NCI-H2107 (cell line): ENCODE data around the gene APOM.

Source experiments
- DNase-seq: peaks from one replicate; lab custom pipeline; 2025; lab: John Stamatoyannopoulos, UW

APOM gene

GRCh38 chr6:31658983-31659648, 3.4 kb downstream of the APOM start:
- no peak for DNase-seq

- no peak for DNase-seq
These were observed 4.1 kb downstream of the APOM start for GRCh38 chr6:31659649-31660380.

GRCh38 chr6:31660381-31661261, 4.9 kb downstream of the APOM start, which contains the start of gene C6orf47:
Gene C6orf47, minus strand, starts transcription at chr6:31660778. Its CDS starts 831 bp downstream, at chr6:31659947.
- DNase-seq: peak; percentile 38

- no peak for DNase-seq
These were observed 5.8 kb downstream of the APOM start for GRCh38 chr6:31661262-31662123.

- DNase-seq: no peak
These were observed 6.5 kb downstream of the APOM start for GRCh38 chr6:31662124-31662723.

- DNase-seq: no peak
These were observed 7.6 kb downstream of the APOM start for GRCh38 chr6:31663126-31663960.

GRCh38 chr6:31663961-31664789, 8.5 kb downstream of the APOM start:
- DNase-seq: no peak

- DNase-seq: peak; percentile 79
These were observed 9.3 kb downstream of the APOM start, which contains the start of gene GPANK1 for GRCh38 chr6:31664790-31665500. Gene GPANK1, minus strand, starts transcription at chr6:31664997. Its CDS starts 519 bp downstream, at chr6:31664478.

GRCh38 chr6:31665501-31666336, 10.0 kb downstream of the APOM start, which contains the start of gene CSNK2B:
Gene CSNK2B, plus strand, starts transcription at chr6:31666080. Its CDS starts 752 bp downstream, at chr6:31666832.
- DNase-seq: peak; percentile 86

- DNase-seq: no peak
These were observed 10.8 kb downstream of the APOM start for GRCh38 chr6:31666337-31666965.

GRCh38 chr6:31669676-31670075, 14.0 kb downstream of the APOM start, which contains the start of gene LY6G5B:
Gene LY6G5B, plus strand, starts transcription at chr6:31669976. Its CDS starts 975 bp downstream, at chr6:31670951.
- DNase-seq: no peak

- no peak for DNase-seq
These were observed 20.7 kb downstream of the APOM start for GRCh38 chr6:31676322-31676903.

GRCh38 chr6:31676904-31677303, 21.2 kb downstream of the APOM start:
- DNase-seq: no peak

- DNase-seq: no peak
These were observed 22.3 kb downstream of the APOM start for GRCh38 chr6:31677955-31678354.

- no peak for DNase-seq
These were observed 24.8 kb downstream of the APOM start, which contains the start of gene LY6G5C for GRCh38 chr6:31680226-31681134. Gene LY6G5C, minus strand, starts transcription at chr6:31681067. Its CDS starts 694 bp downstream, at chr6:31680373.
